Activated CD8-positive, alpha-beta memory T cell treated with anti-CD3 and anti-CD28 coated beads for 48 hours (primary cell): ENCODE results near the gene L1CAM.

Experiments
- DNase-seq, 3 experiments: peaks; one replicate each; pipeline ENCODE4 v3.0.0-alpha.2; 2020; ENCODE audit warnings: low read depth in 2 of 3, low spot score in 2 of 3

L1CAM gene

DNA sequence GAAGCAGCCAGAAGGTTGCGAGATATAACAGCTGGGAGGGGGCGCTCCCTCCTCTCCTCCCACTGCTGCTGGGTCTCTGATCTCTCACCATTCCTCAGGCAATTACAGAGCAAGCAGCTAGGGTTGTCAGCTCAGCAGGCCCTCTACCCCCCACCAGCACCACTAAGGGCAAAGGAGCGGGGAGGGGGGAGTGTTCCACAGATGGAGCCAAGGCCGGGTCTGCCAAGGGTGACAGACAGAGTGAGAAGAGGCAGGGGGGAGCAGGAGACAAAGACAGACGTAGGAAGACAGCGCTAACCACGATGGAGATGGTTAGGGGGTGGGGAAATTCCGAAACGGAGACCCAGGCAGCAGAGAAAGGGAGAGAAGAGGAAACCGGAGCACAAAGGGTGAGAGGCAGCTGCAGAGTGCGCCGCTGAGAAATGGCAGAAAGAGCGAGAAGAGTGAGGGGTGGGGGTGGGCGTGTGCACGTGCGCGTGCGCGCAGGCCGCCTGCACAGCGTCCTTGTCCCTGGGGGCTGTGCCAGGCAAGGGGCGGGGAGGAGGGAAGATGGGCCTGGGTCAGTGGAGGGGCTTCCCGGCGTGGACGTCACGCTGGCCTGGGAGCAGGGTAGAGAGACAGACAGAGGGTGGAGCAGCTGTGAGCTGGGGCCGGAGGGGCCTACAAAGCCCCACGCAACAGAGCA, 6.9 kb downstream of the L1CAM start:
- no peak for DNase-seq

DNA sequence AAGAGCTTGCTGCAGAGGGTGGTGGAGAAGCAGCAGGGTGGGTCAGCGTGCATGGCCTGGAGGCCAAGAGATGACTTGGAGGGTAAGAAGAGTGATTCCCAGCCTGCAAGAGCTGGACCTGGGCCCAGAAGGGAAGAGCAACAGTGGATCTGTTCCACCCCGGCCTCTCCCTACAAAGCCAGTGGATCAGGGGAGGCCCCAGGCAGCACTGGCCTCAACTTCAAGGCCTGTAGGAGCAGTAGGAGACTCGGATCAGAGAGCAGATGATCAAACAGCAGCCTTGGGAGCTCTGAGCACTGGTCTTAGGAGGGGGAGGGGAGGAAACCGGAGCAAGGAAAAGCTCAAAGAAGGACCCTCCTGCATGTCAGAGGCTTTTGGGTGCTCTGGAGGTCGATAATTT, 7.6 kb downstream of the L1CAM start:
- no peak for DNase-seq

DNA sequence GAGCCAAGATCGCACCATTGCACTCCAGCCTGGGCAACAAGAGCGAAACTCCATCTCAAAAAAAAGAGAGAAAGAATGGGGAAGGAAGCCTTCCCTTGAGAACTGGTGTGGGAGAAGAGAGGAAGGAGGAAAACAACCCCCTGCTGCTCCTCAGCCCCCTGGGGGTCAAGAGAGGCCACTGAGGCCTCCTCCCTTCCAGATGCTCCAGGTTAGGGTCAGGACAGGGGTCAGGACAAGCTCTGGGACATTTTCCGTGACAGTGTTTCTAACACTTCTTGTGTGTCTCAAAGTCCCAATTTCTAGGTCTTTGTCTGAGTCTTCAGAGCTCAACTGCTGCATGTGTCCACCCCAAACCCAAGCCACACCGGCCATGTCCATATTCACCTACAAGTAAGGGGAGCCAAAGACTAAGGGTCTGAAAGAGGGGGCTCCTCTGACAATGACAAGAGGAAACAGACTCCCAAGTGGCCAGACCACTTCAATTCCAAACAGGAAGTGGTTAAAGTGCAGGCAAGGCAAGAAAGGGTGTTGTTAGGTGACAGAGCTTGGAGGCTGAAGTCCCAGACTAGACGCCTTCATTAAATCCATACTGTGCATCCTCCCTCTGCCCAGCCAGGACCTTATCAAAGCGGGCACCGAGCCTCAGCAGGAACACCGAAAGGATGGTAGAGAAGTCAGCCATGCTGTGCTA, 8.3 kb downstream of the L1CAM start:
- no peak for DNase-seq

DNA sequence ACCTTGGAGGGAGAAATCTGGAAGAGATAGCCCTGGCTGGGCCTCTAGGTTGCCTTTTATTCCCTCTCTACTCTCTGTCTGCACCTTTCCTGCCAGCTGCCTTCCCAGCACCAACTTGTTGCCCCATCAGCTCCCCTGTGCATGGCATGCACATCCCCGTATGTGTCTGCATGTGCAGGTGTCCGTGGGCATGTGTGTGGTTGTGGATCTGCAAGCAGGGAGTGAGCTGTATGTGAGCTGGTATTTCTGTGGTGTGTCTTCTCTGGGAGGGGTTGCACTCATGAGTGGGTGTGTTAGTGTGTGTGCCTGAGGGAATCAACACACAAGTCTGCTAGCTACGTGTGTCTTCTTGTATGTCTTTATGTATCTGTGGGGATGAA, 9.9 kb downstream of the L1CAM start:
- no peak for DNase-seq

DNA sequence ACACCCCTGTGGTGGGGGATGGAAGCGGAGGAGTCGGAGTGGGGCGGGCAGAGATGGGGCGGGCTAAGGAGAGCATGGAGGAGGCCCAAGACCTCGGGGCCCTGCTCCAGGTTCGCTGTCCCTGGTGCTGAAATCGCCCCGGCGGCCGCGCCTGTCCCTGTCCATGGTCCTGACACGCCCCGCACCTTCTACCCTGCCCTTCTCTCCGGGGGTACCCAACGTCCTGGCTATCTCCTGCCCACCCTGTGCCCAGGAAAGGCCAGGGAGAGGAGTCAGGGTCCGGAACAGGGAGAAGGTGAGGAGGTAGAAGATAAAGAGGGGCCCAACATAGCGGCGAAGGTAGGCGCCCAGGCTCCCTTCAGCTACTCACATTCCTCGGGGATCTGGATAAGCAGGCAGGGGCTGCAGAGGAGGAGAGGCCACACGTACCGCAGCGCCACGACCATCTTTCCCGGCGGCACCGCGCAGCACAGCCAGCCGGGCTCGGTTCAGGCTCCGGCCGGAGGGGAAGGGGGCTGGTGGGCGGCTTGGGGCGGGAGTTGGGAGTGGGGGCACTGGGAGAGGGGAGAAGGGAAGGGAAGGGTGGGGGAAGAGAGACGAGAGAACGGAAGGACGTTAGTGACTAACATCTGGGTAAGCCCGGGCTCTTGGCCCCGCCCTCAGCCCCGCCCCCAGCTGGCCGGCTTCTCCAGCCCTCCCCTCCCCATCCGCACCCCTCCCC, 10.4 kb downstream of the L1CAM start:
- peak; percentile 31 to 63 (median 53) for DNase-seq

DNA sequence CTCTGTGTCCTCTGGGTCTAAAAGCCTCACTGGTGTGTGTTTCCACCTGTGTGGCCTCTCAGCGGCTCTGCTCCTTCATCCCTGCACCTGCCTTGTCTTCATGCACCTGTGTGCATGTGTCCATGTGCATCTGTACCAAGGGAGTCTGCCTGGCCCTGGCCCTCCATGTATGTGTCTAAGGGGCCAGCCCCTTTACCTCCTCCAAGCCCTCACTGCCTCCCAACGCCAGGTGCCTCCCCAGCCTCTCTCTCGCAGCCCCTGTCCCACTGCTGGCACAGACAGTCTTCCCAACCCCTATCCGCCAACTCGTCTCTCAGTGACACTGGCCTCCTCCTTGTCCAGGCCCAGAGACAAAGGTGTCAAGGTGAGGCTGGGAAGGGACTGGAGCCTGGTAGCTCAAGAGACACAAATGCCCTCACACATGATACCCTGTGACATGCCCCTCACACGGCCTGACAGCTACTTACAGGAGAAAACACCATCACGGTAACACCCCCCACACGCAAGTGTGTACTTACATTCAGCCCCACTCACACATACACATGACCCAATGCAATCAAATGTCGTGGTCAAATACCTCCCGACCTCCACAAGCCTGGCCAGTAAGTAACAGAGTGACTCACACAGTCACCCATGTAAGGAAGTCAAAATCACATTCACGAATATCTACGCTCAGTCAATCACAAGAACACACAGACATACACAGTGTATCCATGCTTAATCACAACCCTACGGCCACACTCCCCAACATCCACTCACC, 11.4 kb downstream of the L1CAM start:
- no peak for DNase-seq

DNA sequence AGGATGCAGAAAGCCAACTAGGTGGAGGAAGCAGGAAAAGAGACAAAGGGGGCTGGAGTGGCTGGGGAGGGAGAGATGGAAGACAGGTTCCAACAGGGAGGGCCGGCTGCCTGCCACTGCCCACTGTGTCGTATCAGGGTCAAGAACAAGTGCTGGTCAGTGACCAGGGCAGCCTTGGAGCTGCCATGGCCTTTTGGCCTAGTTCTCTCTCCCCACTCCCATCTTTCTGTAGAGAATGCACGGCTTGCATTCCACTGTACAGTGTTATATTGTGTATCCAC, 11.9 kb downstream of the L1CAM start:
- no peak for DNase-seq

DNA sequence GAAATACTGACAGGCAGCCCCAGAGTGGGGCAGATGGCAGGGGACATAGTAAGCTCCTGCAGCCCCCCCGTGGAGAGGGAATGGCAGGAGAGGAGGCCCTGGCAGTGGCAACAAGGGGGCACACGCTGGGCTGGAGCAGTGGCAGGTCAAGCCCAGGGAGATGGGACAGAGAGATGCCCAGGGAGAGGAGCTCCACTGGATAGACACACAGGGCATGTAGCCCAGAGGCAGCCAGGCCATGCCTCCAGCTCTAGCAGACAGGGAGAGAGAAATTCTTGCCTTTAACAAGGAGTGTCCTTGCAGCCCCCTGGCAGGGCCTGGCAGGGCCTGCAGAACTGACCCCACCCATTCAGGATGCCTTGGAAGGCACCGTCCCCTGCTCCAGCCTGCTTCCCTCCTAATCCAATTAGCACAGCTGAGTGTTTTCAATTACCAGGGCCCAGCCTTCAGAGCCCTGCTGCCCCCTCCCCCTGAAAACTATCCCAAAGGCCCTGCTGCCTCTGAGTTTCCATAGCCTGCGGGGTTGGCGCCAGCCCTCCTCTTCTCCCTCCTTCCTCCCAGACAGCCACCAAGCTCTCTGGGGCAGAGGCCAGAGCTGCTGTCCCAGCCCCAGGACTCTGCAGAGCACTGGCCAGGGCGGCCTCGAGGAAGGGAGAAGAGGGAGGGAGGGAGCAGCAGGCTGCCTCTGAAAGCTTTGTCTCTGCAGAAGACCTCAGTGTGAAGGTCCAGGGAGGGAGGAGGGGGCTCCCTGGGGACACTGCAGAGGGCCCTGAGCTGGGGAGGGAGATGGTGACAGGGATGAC, 12.5 kb downstream of the L1CAM start:
- no peak for DNase-seq

DNA sequence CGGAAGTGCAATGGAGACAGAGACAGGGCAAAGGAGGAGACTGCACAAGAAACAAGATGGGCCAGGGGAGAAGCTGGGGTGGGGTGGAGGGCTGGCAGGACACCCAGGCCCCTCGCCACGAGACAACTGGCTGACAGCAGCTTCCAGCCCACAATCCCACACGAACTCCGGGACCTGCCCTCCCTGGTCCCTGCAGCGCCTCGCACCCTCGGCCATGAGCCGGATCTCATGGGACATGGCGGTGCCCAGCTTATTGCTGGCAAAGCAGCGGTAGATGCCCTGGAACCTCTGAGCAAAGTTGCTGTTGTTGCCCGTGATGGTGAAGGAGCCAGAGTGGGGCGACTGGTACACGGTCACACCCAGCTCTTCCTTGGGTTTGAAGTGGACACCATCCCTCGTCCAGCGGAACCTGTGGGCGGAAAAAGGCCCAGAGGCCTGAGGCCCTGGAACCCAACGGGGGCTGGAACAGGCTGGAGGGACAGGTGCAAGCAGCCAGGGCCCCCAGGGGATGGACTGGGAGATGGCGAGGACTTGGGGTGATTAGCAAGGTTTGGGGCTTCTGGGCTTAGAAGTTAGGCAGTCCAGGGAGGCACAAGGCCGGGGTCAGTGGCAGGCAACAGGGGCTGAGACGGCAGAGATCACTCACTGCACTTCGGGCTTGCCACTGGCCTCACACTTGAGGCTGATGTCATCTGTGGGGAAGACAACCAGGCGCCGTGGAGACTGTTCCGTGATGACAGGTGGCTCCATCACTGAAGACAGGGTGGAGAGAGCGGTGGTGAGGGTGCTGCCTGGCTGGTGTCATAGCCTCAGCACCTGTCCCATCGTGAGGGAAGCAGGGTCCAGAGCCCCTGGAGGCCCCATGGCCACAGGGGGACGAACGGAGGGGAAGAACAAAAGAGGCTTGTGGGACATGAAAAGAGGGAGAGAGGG, 13.8 kb downstream of the L1CAM start:
- no peak for DNase-seq

DNA sequence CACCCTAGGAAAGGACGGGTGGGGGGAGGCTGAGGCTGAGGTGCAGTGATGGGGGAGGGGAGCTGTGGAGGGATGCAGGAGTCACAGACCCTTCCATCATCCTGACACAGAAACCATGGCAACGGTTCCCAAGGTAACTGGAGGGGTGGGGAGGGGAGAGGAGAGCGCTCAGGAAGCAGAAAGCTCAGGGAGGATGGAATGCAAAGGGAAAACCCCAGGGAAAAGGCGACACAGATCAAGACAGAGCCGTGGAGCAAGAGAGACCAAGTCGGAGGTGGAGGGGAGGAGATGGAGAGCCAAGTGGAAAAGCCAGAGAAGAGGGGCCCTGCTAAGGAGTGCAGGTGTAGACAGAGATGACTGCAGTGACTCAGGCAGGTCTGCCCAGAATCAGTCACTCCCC, 14.5 kb downstream of the L1CAM start:
- DNase-seq = no peak

DNA sequence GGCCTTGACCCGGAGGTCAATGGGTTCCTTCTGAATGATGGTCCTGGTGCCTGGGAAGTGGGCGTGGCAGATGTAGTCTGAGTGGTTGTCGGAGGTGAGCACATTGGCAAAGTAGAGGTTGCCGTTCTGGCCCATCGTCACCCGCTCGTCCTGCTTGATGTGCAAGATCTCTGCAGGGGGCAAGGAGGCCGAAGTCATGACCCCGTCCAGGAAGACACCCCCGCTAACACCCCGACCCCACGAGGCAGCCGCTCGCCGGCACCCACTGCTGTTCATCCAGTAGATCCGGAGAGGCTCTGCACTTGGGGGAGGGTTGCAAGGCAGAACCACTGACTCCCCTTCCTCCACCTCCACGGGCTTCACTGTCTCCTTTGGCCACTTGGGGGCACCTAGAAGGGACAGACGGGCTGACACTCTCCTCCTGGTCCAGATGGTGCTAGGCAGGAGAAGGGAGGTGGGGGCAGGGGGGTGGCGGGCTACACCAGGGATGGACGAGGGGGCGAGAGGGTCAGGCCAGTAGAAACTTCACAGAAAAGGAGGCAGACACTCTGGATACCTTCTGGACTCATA, 15.1 kb downstream of the L1CAM start:
- no peak for DNase-seq

DNA sequence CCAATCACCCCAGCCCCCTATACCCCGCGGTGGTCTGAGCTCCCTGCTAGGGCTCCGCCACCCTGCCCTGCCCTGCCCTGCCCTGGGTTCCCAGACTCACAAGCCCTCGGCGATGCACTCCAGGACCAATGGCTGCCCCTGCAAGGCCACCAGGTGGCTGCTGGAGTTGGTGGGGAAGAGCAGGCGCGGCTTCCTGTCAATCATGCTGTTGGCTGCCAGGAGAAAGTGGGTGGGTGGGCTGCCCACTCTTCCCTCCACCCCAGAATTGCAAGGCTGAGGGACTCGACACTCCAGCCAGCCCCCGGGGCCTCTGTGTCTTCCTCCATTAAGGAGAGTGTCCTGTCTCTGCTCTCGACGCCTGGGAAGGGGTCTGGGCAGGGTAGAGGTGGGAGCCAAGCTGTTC, 15.7 kb downstream of the L1CAM start:
- DNase-seq = no peak

DNA sequence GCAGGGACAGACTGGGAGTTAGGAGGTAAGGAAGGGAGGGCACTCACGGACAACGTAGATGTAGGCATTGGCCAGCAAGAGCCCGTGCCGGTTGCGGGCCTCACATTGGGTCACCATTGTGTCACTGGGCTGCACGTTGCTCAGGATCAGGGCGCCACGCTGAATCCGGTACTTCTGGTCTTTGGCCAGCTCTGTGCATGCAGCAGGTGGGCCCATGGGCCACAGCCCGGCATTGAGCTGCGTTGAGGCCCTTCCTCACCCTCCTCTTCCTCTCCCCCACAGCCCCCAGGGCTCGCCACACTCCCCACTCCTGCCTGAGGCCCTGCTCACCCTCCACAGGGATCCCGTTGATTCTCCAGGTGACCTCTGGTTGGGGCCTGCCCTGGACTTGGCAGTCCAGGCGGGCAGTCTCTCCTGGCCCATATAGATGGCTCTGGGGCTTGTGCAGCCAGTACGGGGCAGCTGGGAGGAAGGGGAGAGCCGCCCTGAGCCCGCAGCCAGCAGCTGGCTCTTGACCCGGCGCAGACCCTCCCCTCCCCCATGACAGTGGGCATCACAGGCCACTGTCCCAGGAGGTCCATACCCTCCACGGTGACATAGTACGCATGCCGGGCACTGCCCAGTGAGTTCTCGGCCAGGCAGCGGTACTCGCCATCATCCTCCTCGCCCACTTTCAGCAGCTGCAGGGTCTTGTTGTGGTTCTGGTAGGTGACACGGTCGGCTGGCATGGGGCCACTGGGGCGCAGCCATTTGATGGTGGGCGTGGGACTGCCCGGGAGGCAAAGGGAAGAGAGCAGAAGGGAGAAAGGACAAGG, 16.3 kb downstream of the L1CAM start:
- DNase-seq = no peak

DNA sequence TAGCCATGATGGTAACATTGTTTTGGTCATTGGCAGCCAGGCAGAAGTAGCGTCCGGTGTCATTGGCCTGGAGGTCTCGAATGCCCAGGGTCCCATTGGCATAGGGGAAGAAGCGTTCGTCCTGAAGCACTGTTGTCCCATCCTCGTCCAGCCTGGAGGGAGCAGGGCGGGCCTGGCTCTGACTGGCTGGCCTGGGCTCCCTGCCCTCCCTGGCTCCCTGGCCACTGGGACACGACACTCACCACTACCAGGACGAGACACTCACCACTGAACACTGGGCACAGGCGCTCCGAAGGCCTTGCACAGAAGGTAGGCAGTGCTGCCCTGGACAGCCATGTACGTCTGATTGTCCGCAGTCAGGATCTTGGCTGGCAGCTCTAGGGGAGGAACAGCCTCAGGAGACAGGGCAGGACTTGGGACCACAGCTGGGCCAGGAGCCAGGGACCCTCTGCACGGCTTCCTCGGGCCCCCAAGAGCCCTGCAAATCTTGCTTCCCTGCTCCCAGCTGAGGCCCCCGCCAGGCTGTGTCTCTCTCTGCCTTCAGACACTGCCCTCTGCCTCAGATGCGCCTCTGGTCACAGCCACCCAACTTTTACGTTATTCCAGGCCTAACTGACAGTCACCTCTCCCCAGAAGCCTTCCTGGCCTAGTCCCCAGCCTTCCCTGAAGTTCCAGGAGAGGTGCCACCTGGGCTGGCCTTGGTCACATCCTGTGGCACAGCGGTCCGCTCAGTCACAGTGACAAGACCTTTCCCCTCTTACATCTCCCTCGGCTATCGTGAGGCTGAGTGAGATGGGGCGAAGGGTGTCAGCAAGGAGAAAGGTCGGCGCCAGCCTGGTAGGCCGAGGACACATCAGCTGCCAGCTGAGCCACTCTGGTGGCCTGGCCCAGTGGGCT, 17.1 kb downstream of the L1CAM start:
- DNase-seq = no peak

DNA sequence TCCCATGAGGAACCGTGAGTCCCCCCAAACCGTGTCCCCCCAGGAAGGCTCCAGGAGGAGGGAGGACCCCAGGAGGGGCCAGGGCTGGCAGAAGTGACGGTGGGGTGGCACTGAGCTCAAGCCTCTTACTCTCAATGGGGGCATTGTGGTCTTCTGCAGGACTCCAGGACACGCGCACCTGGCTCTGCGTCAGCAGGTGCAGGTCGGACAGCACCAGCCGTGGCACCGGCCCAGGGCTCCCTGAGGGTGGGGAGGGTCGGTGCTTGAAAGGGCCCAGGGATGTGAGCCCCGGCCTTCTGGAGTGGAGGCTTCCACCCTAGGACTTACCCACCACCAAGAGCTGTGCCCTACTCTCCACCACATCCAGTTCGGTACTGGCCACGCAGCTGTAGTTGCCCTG, 18.3 kb downstream of the L1CAM start:
- DNase-seq = no peak

DNA sequence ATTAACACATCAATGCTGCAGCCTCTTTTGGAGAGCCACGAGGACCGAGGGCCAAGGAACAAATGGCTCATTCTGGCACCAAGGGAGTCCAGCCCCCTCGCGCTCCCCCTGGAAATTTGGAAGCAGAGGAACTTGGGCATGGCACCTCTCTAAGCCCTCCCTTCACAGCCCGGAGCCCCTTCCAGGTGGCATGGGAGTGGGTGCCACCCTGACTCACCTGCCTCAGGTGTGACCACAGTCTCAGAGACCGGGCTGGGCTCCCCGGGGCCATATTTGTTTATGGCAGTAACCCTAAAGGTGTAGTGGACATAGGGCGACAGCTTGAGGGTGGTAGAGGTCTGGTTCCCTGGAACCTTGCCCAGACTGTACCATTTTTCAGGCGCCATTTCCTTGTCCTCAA, 18.8 kb downstream of the L1CAM start:
- DNase-seq = no peak

DNA sequence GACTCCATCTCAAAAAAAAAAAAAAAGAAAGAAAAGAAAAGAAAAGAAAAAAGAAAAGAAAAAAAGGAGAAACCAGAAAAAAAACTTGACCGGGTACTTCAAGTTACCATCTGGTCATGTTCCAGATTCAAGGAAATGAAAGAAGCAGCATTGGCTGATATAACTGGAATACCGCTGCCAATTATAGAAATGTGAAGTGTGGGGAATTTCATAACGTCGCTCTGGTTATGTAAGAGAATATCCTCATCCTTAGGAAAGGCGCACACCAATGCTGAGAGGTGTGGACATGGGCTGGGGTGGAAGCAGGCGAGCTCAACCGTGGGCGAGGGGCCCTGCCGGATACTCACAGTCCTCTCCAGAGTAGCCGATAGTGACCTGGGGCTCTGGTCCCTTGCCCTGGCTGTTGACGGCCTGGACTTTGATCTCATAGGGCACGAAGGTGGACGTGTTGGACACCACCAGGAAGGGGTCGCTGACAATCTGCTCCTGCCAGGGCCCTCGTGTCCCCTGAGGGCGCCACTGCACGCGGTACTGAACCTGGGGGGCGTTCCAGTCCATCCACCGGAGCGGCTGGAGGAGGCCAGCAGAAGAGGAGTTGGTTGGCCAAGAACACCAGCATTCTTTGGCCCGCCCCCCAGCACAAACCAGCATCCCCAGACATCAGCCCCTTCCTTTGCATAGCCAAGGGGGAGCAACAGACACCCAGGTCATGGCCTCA, 19.5 kb downstream of the L1CAM start:
- DNase-seq = no peak
